ENCODE measurements around the gene GDPD4.
A peak's percentile ranks its signal among the peaks of the same experiment; 100 is the strongest.

GDPD4 gene

DNA sequence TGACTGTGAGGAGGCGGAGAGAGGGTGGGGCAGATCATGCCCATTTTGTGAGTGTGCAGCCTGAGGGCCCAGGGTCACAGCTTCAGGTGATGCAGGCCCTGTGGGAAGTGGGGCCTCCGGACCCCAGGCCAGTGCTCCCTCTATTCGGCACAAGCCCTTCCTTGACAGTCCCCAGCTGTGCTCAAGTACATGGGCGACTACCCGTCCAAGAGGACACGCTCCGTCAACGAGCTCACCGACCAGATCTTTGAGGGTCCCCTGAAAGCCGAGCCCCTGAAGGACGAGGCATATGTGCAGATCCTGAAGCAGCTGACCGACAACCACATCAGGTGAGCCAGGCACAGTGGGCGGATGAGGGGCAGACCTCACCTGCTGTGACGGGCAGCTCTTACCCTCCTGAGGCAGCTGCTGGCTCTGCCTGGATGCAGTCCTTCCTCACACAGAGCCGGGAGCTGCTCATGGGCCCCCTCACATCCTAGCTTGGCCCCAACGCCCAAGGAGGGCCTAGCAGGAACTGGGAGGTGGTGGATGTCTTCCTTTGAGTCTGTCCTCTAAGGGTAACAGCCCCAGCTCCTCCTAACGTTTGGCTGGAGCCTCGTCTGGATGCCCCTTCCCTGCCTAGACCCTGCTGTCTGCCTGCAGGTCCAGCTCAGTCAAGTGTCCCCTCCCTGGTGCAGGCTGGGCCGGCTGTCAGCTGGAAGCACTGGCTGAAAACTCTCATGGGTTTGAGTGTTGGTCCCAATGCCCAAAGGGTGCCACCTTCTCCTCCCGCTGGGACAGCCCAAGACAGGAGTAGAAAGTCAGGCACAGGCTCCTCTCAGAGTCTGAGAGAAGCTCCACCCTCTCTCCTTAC, 97.4 kb downstream of the GDPD4 start:
- no peak overlapping the region for H3K27ac Mint-ChIP-seq
- H3K9me3 Mint-ChIP-seq = no peaks in the 10 kb centered on the region
- H3K4me1 Mint-ChIP-seq (ENCODE audit: low read depth in 2 of 2) = peaks cover 0 to 5% of the 10 kb centered on the region in 2 donors
- H3K4me3 Mint-ChIP-seq = no peak overlapping the region
- H3K27me3 Mint-ChIP-seq = peaks cover 0 to 6% of the 10 kb centered on the region in 2 donors
- no peaks in the 10 kb centered on the region for H3K36me3 Mint-ChIP-seq (ENCODE audit: insufficient read depth)
- ATAC-seq (replicated peaks) = no peak
- no peak for DNase-seq

DNA sequence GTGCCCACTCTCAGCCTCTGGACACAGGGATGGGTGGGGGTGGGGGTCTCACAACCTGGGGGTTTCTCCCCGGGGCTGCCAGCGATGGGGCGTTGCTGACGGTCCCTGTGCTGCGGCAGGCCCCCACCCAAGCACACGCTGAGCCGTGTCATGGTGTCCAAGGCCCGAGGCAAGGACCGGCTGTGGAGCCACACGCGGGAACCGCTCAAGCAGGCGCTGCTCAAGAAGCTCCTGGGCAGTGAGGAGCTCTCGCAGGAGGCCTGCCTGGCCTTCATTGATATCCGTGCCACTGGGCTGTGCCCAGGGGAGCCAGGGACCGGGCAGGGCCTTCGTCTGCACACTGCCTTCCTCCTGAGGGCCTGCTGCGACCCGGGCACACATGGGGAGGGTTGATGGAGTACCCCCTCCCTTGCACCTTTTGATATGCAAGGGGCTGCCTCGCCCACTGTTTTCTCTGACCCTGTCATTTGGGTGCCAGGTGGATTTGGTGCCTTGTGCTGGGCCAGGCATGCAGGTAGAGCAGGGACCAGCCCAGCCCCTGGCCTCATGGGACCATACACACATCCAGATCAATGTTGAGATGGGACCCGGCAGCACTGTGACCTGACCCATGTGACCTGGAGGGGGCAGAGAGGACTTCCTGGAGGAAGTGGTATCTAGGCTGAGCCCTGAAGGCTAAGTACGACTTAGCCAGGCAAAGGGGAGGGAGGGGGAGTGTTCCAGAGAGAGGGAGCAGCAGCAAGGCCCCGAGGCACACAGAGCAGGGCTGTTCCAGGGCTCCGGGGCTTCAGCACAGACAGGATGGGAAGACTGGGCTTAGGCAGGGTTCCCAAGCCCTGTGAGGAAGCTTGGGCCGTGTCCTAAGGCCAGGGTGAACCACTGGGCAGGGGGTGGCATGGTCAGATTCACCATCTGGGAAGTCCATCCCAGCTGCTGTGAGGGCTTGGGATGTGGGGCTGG, 98.3 kb downstream of the GDPD4 start:
- ATAC-seq (replicated peaks) = no peak

DNA sequence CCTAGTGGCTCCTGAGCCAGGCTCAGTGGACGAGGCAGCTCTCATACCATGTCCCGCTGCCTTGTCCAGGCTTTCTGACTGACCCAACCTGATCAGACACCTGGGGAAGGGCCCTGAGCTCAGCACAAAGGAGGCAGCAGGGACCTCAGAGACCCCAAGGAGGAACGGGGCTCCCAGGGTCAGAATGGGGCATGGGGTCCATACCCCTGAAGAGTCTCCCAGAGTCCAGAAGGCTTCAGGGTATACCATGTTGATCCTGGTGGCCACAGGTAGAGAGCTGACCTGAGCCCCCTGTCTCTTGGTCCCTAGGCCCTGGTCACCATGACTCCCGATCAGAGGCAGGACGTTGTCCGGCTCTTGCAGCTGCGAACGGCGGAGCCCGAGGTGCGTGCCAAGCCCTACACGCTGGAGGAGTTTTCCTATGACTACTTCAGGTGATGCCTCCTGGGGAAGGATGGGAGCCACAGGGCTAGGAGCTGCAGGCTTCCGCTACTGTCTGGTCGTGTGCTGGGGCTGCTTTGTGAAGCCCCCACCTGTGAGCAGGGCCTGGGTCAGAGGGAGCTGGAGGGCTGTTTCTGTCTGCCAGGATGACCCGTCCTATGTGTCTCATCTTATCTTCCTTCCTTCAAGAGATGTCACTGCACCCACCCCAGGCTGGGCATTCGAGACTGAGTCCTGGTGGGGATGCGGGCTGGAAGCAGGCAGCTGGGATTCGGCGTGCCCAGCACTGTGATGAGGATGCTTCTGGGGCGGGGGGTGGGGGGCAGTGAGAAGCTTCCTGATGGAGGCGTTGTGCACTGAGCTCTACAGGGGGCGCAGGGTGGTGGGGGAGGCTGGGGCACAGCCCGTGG, 99.3 kb downstream of the GDPD4 start:
- ATAC-seq (replicated peaks) (no peak), DNase-seq (no peak)
- Mint-ChIP-seq H3K4me1 (ENCODE audit: low read depth in 2 of 2) (peaks cover 0 to 5% of the 10 kb centered on the region in 2 donors), H3K27me3 (peaks cover 0 to 8% of the 10 kb centered on the region in 2 donors), H3K4me3 (no peak overlapping the region), H3K9me3 (no peaks in the 10 kb centered on the region), H3K27ac (no peak overlapping the region), H3K36me3 (ENCODE audit: insufficient read depth) (no peaks in the 10 kb centered on the region)

More for the DNA sequence above, 98.3 kb downstream of the GDPD4 start:
- no peak for DNase-seq
- H3K27ac Mint-ChIP-seq = no peak overlapping the region
- H3K4me1 Mint-ChIP-seq (ENCODE audit: low read depth in 2 of 2) = peaks cover 0 to 5% of the 10 kb centered on the region in 2 donors
- H3K36me3 Mint-ChIP-seq (ENCODE audit: insufficient read depth) = no peaks in the 10 kb centered on the region
- peaks cover 0 to 8% of the 10 kb centered on the region in 2 donors for H3K27me3 Mint-ChIP-seq
- no peak overlapping the region for H3K4me3 Mint-ChIP-seq
- no peaks in the 10 kb centered on the region for H3K9me3 Mint-ChIP-seq

DNA sequence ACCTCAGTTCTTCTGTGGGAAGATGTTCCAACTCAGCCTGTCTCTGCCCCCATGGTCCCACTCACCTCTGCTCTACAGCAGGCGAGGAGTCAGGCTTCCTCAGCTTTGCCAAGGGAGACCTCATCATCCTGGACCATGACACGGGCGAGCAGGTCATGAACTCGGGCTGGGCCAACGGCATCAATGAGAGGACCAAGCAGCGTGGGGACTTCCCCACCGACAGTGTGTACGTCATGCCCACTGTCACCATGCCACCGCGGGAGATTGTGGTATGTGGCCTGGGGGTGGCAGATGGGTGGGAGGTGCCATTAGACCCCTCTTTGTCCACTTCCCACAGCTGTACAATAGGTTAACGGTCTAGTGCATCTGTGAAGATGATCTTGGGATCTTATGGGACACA, 100.1 kb downstream of the GDPD4 start:
- Mint-ChIP-seq H3K36me3 (ENCODE audit: insufficient read depth) (no peaks in the 10 kb centered on the region), H3K4me1 (ENCODE audit: low read depth in 2 of 2) (peaks cover 0 to 3% of the 10 kb centered on the region in 2 donors), H3K27ac (peak overlapping the region in 1 of 2 donors; percentile 26), H3K27me3 (peaks cover 0 to 8% of the 10 kb centered on the region in 2 donors), H3K9me3 (no peaks in the 10 kb centered on the region), H3K4me3 (no peak overlapping the region)
- DNase-seq = no peak
- ATAC-seq (replicated peaks) = no peak

DNA sequence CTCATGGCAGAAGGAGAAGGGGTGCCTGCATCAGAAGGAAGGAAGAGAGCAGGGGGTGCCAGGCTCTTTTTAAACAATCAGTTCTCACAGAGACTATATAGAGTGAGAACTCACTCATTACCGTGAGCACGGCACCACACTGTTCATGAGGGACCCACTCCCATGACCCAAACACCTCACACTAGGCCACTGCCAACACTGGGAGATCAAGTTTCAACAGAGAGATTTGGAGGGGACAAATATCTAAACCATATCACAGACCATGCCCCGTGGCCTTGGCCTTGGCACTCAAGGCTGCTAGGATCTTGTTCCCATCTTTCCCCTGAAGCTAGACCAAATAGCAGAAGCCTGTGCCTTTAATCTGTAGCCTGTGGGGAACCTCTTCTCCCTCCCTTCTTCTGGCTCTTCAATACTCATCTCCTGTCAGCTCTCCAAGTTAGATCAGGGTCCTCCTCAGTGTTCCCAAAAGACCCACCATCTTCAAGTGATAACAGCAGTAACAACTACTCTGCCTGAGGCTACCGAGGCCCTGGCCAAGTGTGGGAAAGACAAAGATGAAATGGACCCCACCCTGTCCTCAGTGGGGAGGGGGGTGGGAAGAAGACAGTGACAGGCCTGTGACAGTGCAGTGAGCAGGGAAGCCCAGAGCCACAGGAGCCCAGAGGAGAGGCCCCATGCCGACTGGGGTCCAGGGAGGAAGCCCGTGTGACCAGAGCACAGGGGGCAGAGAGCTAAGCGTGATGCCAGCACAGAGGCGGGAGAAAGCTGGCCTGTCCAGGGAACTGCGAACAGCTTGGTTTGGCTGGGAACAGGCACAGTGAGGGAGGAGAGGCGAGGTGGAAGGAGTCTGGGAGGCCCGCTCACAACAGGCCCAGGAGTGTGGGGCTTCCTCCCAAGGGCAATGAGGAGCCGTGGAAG, 100.9 kb downstream of the GDPD4 start:
- peak overlapping the region; percentile 9 to 26 for H3K27ac Mint-ChIP-seq

DNA sequence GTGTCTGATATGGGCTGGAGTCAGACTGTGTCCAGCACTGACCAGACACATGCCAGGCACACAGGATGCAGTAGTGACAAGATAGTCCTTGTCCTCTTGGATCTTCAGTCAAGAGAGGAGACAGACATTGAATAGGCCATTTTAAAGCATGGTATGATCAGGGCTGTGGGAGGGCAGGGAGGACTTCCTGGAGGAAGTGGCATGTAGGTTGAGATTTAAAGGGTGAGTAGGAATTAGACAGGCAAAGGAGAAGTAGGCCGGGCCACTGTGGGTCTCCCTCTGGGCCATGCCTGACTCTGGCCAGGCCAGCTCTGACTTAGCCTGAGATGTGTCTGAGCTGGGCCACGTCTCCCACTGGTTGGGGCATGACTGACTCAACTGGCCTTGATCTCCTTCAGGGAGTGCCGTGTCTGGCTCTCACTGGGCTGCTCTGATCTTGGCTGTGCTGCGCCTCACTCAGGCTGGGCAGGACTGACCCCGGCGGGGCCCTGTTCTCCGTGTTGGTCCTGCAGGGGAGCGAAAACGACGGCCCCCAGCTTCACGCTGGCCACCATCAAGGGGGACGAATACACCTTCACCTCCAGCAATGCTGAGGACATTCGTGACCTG, 102.2 kb downstream of the GDPD4 start:
- Mint-ChIP-seq H3K4me1 (ENCODE audit: low read depth in 2 of 2) (peaks cover 0 to 3% of the 10 kb centered on the region in 2 donors), H3K9me3 (no peaks in the 10 kb centered on the region), H3K27me3 (peaks cover 0 to 8% of the 10 kb centered on the region in 2 donors), H3K27ac (no peak overlapping the region), H3K36me3 (ENCODE audit: insufficient read depth) (no peaks in the 10 kb centered on the region), H3K4me3 (no peak overlapping the region)
- DNase-seq (no peak), ATAC-seq (replicated peaks) (no peak)

More for the DNA sequence above, 100.9 kb downstream of the GDPD4 start:
- H3K36me3 Mint-ChIP-seq (ENCODE audit: insufficient read depth) = no peaks in the 10 kb centered on the region
- H3K4me1 Mint-ChIP-seq (ENCODE audit: low read depth in 2 of 2) = peaks cover 0 to 3% of the 10 kb centered on the region in 2 donors
- ATAC-seq (replicated peaks) (no peak), DNase-seq (no peak)
- no peak overlapping the region for H3K4me3 Mint-ChIP-seq
- H3K27me3 Mint-ChIP-seq = peaks cover 0 to 8% of the 10 kb centered on the region in 2 donors
- H3K9me3 Mint-ChIP-seq = no peaks in the 10 kb centered on the region

DNA sequence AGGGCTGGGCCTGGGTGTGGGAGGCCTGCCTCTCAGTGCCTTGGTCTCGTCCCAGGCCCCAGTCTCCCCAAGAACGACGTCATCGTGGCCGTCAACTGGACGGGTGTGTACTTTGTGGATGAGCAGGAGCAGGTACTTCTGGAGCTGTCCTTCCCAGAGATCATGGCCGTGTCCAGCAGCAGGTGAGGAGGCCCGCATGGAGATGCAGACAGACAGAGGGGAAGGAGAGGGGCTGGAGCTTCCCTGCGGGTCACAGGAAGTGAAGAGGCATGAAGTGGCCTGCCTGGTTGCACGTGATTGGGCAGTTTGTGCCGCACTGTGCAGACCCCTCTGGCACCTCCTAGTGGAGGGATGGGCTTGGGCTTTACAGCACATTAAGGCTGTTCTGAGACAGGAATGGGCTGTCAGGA, 103.0 kb downstream of the GDPD4 start:
- no peak for DNase-seq
- peak overlapping the region in 1 of 2 donors; percentile 54 for H3K27ac Mint-ChIP-seq
- peaks cover 0 to 2% of the 10 kb centered on the region in 2 donors for H3K4me1 Mint-ChIP-seq (ENCODE audit: low read depth in 2 of 2)
- no peaks in the 10 kb centered on the region for H3K36me3 Mint-ChIP-seq (ENCODE audit: insufficient read depth)
- H3K4me3 Mint-ChIP-seq = no peak overlapping the region
- peaks cover 0 to 8% of the 10 kb centered on the region in 2 donors for H3K27me3 Mint-ChIP-seq
- no peak for ATAC-seq (replicated peaks)
- no peaks in the 10 kb centered on the region for H3K9me3 Mint-ChIP-seq

DNA sequence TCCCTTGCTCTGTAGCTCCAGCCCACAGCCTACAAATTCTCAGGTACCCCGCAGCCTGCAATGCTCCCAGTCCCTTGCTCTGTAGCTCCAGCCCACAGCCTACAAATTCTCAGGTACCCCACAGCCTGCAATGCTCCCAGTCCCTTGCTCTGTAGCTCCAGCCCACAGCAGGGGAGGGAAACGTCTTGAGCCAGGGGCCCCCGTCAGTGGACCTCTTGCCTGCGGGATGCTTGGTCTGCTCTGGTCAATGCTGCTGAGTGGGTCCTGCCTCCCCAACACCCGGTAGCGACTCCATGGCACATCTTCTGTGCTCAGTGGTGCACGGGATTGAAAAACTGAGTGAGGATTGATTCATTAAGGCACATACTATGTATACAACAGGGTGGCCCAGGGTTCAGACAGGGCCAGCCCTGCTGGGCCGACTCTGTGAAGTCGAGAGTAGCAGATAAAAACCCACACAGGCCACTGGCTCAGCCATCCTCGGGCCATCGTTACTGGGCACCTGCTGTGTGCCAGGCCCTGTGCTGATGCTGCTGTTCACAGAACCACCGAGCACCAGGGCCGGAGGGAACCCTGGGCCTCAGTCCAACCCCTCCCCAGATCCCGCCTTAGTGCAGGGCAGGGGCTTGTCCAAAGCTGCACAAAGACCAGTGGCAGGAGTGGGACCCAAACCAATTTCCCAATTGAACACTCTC, 103.7 kb downstream of the GDPD4 start:
- ATAC-seq (replicated peaks) (no peak), DNase-seq (no peak)
- Mint-ChIP-seq H3K27me3 (peaks cover 0 to 8% of the 10 kb centered on the region in 2 donors), H3K27ac (no peak overlapping the region), H3K36me3 (ENCODE audit: insufficient read depth) (no peaks in the 10 kb centered on the region), H3K4me1 (ENCODE audit: low read depth in 2 of 2) (no peaks in the 10 kb centered on the region), H3K9me3 (no peaks in the 10 kb centered on the region), H3K4me3 (no peak overlapping the region)

DNA sequence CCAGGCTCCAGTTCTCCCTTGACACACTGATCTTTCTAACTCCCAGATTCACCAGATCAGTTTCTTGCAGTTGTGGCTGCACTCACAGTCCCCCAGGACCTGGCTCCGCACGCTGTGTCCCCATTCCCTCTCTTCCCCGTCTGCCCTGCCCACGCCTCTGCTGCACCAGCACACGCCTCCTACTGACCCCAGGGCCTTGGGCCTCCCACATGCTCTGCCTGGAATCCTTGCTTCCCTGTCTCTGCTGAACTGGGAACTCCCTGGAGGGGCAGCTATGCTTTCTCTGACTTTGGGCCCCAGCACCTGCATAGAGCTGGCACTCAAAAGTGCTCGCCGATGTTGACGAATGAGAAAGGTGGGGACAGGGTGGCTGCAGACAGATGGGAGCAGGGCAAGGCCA, 104.5 kb downstream of the GDPD4 start:
- H3K27ac Mint-ChIP-seq = no peak overlapping the region
- H3K4me3 Mint-ChIP-seq = no peak overlapping the region
- no peaks in the 10 kb centered on the region for H3K9me3 Mint-ChIP-seq
- H3K4me1 Mint-ChIP-seq (ENCODE audit: low read depth in 2 of 2) = no peaks in the 10 kb centered on the region
- ATAC-seq (replicated peaks) = no peak
- H3K27me3 Mint-ChIP-seq = peaks cover 0 to 8% of the 10 kb centered on the region in 2 donors
- H3K36me3 Mint-ChIP-seq (ENCODE audit: insufficient read depth) = no peaks in the 10 kb centered on the region
- no peak for DNase-seq

DNA sequence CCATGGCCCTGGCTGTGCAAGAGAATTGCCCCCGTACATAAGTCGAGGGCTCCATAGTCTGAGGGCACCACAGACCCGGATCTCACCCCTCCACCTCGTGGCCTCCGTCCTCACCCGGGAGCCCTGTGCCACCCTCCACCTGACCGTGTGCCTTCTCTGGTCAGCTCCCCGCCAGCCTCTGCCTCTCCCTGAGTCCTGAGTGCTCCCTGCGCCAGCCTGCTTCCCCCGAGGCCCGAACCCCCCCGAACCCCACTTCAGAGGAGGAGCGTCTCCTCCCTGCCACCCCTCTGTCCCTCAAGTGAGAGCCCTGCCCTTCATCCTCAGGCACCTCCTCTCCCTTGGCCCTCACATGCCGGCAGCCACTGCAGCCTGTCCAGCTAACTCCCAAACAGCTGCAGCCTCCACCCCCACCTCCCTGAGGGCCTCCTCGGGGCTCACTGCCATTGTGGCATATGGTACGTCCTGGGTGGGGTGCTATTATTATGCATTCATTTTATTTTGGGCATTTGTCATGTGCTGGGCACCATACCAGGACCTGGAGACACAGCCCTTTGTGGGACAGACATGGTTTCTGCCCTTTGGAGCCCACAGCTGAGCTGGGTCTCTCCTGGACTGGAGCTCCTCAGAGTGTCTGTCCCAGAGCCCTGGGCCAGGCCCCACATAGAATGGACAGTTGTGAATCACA, 106.3 kb downstream of the GDPD4 start:
- H3K4me3 Mint-ChIP-seq = no peak overlapping the region
- no peaks in the 10 kb centered on the region for H3K4me1 Mint-ChIP-seq (ENCODE audit: low read depth in 2 of 2)
- H3K9me3 Mint-ChIP-seq = no peaks in the 10 kb centered on the region
- no peak overlapping the region for H3K27ac Mint-ChIP-seq
- ATAC-seq (replicated peaks) = no peak
- DNase-seq = no peak
- H3K27me3 Mint-ChIP-seq = peaks cover 0 to 8% of the 10 kb centered on the region in 2 donors
- H3K36me3 Mint-ChIP-seq (ENCODE audit: insufficient read depth) = no peaks in the 10 kb centered on the region
